GM18508 (cell line): ENCODE data around the gene CEMIP.

Experiments used
- ATAC-seq: cut with Tn5 transposase; IDR thresholded peaks from one replicate; pipeline ENCODE4 v1.9.1; 2021; ENCODE audit warnings: moderate number of reproducible peaks; ENCODE audit not compliant: insufficient read depth, unreplicated experiment

The CEMIP gene

GRCh38 chr15:80778964-80779657 is at the start of gene CEMIP:
Gene CEMIP, plus strand, starts transcription at chr15:80779370. Its CDS starts 94,510 bp downstream, at chr15:80873880.
- ATAC-seq = no peak

GRCh38 chr15:80730387-80730786 is 48.8 kb upstream of the CEMIP start:
- ATAC-seq = no peak

GRCh38 chr15:80730926-80731325 is 48.2 kb upstream of the CEMIP start:
- ATAC-seq = no peak

- no peak for ATAC-seq
Measured at GRCh38 chr15:80732167-80732566, 47.0 kb upstream of the CEMIP start.

GRCh38 chr15:80732818-80733217 is 46.4 kb upstream of the CEMIP start:
- no peak for ATAC-seq

GRCh38 chr15:80733460-80733859 is 45.7 kb upstream of the CEMIP start:
- no peak for ATAC-seq

GRCh38 chr15:80735344-80735743 is 43.8 kb upstream of the CEMIP start:
- no peak for ATAC-seq

- ATAC-seq = no peak
Measured at GRCh38 chr15:80736560-80736959, 42.6 kb upstream of the CEMIP start.

GRCh38 chr15:80739919-80740318 is 39.3 kb upstream of the CEMIP start:
- ATAC-seq = no peak

- no peak for ATAC-seq
Measured at GRCh38 chr15:80742081-80742480, 37.1 kb upstream of the CEMIP start.

- no peak for ATAC-seq
Measured at GRCh38 chr15:80743189-80743833, 35.9 kb upstream of the CEMIP start.

- ATAC-seq = no peak
Measured at GRCh38 chr15:80744415-80744814, 34.8 kb upstream of the CEMIP start.

- ATAC-seq = no peak
Measured at GRCh38 chr15:80744826-80745225, 34.3 kb upstream of the CEMIP start.

- ATAC-seq = no peak
Measured at GRCh38 chr15:80745888-80746287, 33.3 kb upstream of the CEMIP start.

- ATAC-seq = no peak
Measured at GRCh38 chr15:80747317-80748053, 31.7 kb upstream of the CEMIP start.

- no peak for ATAC-seq
Measured at GRCh38 chr15:80749589-80749988, 29.6 kb upstream of the CEMIP start.

- ATAC-seq = no peak
Measured at GRCh38 chr15:80750575-80750974, 28.6 kb upstream of the CEMIP start.

- no peak for ATAC-seq
Measured at GRCh38 chr15:80752204-80752603, 27.0 kb upstream of the CEMIP start.

- ATAC-seq = no peak
Measured at GRCh38 chr15:80753161-80753560, 26.0 kb upstream of the CEMIP start.

GRCh38 chr15:80754014-80754413 is 25.2 kb upstream of the CEMIP start:
- ATAC-seq = no peak

- no peak for ATAC-seq
Measured at GRCh38 chr15:80755885-80756284, 23.3 kb upstream of the CEMIP start.
